ENCODE measurements around the gene GPC5.
"Not testable (repeated sequence)": the region's sequence is repeated elsewhere in the genome, so short reads cannot be mapped to it uniquely, and the experiment has no call there.

DNA sequence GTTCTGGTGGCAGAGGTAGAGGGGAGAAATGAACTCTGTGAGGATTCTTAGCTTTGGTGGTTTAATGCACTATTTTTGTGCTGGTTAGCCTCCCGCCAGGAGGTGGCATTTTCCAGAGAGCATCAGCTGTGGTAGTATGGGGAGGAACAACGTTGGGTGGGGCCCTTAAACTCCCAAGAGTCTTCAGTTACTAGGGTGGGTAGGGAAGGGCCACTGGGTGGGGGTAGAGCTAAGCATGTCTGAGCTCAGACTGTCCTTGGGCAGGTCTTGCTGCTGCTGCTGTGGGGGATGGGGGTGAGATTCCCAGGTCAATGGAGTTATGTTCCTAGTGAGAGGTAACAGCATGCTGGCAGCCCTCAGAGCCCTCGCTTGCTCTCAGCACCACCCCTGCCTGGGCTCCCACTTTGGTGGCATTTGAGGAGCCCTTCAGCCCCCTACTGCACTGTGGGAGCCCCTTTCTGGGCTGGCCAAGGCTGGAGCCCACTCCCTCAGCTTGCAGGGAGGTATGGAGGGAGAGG is 897.8 kb downstream of the GPC5 start:
- not testable (repeated sequence) for TF ChIP-seq SP1 (IDR thresholded peaks at IDR 0.05); ZNF384 (IDR thresholded peaks at IDR 0.05); BHLHE40 (IDR thresholded peaks at IDR 0.05; ENCODE audit: borderline replicate concordance)

Measured in HEK293T (cell line).